ENCODE results near the gene AKT1. TPM values are rescaled to one million over a fixed set of nuclear protein-coding genes. Genes with fewer than 3 reads are reported as not detected.
"Not testable (repeated sequence)": the region's sequence is repeated elsewhere in the genome, so short reads cannot be mapped to it uniquely, and the experiment has no call there.

The AKT1 gene
- total RNA-seq, 1 donor, result 188 TPM

DNA sequence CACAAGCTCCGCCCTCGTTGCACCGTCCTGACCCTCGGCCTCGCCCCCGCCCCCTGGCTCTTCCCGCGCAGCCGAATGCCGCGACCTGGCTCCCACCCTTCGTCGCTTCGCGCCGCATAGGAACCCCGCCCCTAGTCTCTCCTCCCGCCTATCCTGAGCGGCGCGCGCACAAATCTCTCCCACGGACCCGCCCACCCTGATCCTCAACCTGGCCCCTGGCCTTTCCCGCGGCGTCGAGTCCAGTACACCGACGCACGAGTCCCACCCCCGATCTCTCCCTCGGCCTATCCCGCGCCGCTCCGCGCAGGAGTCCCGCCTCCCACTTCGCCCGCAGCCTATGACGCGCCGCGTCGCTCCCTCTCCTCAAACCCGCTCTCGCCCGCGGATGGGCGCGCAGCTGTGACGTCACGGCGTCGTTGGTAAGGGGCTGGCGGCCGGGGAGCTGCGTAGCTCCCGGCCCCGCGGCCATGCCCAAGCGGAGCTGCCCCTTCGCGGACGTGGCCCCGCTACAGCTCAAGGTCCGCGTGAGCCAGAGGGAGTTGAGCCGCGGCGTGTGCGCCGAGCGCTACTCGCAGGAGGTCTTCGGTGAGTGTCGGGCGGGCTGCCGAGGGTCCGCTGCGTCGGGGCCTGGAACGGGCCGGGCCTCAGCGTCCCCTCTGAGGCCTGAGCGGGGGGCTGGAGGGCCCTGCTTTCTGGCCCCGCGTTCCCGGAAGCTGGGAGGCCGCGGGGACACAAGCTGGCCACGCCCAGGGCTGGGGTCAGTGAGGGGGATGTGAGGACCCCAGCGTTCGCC lies 42.6 kb downstream of the AKT1 start, which contains the start of gene SIVA1:
Gene SIVA1 (plus strand): TSS at position 413 of the 793 bp plus-strand sequence. CDS start 55 bp downstream, at position 468.
- H3K27ac ChIP-seq (ENCODE audit: low read depth, low read length), result peak within 1 kb of the TSS; percentile 91
- peak within 1 kb of the TSS; percentile 97 for H3K4me2 ChIP-seq (ENCODE audit: insufficient read depth, low read length)
- no peaks in the 10 kb centered on the region for H3K9me3 ChIP-seq (ENCODE audit: low read depth, low read length)
- TF ChIP-seq, protein P1, sequence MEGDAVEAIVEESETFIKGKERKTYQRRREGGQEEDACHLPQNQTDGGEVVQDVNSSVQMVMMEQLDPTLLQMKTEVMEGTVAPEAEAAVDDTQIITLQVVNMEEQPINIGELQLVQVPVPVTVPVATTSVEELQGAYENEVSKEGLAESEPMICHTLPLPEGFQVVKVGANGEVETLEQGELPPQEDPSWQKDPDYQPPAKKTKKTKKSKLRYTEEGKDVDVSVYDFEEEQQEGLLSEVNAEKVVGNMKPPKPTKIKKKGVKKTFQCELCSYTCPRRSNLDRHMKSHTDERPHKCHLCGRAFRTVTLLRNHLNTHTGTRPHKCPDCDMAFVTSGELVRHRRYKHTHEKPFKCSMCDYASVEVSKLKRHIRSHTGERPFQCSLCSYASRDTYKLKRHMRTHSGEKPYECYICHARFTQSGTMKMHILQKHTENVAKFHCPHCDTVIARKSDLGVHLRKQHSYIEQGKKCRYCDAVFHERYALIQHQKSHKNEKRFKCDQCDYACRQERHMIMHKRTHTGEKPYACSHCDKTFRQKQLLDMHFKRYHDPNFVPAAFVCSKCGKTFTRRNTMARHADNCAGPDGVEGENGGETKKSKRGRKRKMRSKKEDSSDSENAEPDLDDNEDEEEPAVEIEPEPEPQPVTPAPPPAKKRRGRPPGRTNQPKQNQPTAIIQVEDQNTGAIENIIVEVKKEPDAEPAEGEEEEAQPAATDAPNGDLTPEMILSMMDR (IDR thresholded peaks at IDR 0.05; ENCODE audit: extremely low read depth, low read depth, low read length), result no peak
- H3K27me3 ChIP-seq (ENCODE audit: insufficient read depth, low read length), result no peaks in the 10 kb centered on the region
- peak within 1 kb of the TSS; percentile 98 for H2AFZ ChIP-seq (ENCODE audit: low read length)
- peaks cover 28% of the 10 kb centered on the region for H3K4me1 ChIP-seq (ENCODE audit: insufficient read depth, low read length)
- peaks cover 50% of the 10 kb centered on the region for H3K79me2 ChIP-seq (ENCODE audit: insufficient read depth, low read length)
- peaks cover 35% of the 10 kb centered on the region for H4K20me1 ChIP-seq (ENCODE audit: insufficient read depth, low read length)
- peaks cover 22% of the 10 kb centered on the region for H3K36me3 ChIP-seq (ENCODE audit: insufficient read depth, low read length)
- H3K4me3 ChIP-seq (ENCODE audit: insufficient read depth, low read length), result peak within 1 kb of the TSS; percentile 99
- peak; percentile 100 for DNase-seq (ENCODE audit: insufficient read length, low spot score, missing footprints)

DNA sequence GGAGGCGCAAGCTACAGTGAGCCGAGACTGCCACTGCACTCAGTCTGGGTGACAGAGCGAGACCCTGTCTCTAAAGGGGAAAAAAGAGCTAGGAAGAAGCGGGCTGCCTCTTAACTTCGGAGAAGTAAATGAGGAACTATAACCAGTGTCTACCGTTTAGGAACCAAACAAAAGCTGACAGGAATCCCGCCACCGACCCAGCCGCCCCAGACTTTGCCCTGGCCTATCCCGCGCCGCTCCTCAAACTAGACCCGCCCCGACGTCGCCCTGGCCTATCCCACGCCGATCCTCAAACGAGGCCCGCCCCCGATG lies 43.2 kb downstream of the AKT1 start:
- peaks cover 17% of the 10 kb centered on the region for H3K36me3 ChIP-seq (ENCODE audit: insufficient read depth, low read length)
- peaks cover 34% of the 10 kb centered on the region for H4K20me1 ChIP-seq (ENCODE audit: insufficient read depth, low read length)
- H3K4me3 ChIP-seq (ENCODE audit: insufficient read depth, low read length), result peak overlapping the region; percentile 99
- TF ChIP-seq, protein P1 (IDR thresholded peaks at IDR 0.05; ENCODE audit: extremely low read depth, low read depth, low read length), result no peak
- peak overlapping the region; percentile 58 for H3K27ac ChIP-seq (ENCODE audit: low read depth, low read length)
- H3K79me2 ChIP-seq (ENCODE audit: insufficient read depth, low read length), result peaks cover 45% of the 10 kb centered on the region
- peak overlapping the region; percentile 98 for H2AFZ ChIP-seq (ENCODE audit: low read length)
- DNase-seq (ENCODE audit: insufficient read length, low spot score, missing footprints), result peak; percentile 100
- peaks cover 28% of the 10 kb centered on the region for H3K4me1 ChIP-seq (ENCODE audit: insufficient read depth, low read length)
- H3K4me2 ChIP-seq (ENCODE audit: insufficient read depth, low read length), result peak overlapping the region; percentile 90
- no peaks in the 10 kb centered on the region for H3K27me3 ChIP-seq (ENCODE audit: insufficient read depth, low read length)
- no peaks in the 10 kb centered on the region for H3K9me3 ChIP-seq (ENCODE audit: low read depth, low read length)

DNA sequence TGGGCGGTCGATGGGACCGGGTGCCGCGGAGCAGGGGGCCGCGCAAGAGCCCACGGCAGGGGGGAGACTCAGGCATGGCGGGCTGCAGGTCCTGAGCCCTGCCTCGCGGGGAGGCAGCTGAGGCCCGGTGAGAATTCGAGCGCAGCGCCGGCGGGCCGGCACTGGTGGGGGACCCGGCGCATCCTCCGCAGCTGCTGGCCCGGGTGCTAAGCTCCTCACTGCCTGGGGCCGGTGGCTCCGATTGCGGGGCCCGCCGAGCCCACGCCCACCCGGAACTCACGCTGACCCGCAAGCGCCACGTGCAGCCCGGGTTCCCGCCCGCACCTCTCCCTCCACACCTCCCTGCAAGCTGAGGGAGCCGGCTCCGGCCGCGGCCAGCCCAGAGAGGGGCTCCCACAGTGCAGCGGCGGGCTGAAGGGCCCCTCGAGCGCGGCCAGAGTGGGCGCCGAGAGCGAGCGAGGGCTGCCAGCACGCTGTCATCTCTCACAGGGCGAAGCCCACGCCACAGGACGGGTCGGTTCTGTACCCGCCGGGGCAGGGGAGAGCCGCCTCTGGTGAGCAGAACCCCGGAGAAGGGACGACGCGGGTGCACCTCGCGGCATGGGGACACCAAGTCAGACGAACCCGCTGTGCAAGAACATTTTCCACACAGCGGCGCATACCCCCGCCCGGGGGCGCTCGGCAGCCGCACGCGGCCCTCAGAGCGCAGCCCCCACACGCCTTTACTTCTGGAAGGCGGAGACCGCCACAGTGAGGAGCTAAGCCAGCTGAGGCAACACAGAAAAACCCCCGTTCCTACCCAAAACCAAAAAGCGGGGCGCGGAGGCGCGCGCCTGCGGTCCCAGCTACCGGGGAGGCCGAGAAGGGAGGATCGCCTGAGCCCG lies 43.8 kb downstream of the AKT1 start:
- H3K4me3 ChIP-seq (ENCODE audit: insufficient read depth, low read length), result peak overlapping the region; percentile 99
- peaks cover 33% of the 10 kb centered on the region for H3K4me1 ChIP-seq (ENCODE audit: insufficient read depth, low read length)
- H3K27ac ChIP-seq (ENCODE audit: low read depth, low read length), result peak overlapping the region; percentile 58
- peaks cover 31% of the 10 kb centered on the region for H4K20me1 ChIP-seq (ENCODE audit: insufficient read depth, low read length)
- no peaks in the 10 kb centered on the region for H3K9me3 ChIP-seq (ENCODE audit: low read depth, low read length)
- H3K36me3 ChIP-seq (ENCODE audit: insufficient read depth, low read length), result peaks cover 12% of the 10 kb centered on the region
- peak overlapping the region; percentile 90 for H3K4me2 ChIP-seq (ENCODE audit: insufficient read depth, low read length)
- H2AFZ ChIP-seq (ENCODE audit: low read length), result peak overlapping the region; percentile 98
- H3K27me3 ChIP-seq (ENCODE audit: insufficient read depth, low read length), result no peaks in the 10 kb centered on the region
- TF ChIP-seq, protein P1 (IDR thresholded peaks at IDR 0.05; ENCODE audit: extremely low read depth, low read depth, low read length), result no peak
- H3K79me2 ChIP-seq (ENCODE audit: insufficient read depth, low read length), result peaks cover 39% of the 10 kb centered on the region
- DNase-seq (ENCODE audit: insufficient read length, low spot score, missing footprints), result peak; percentile 0

DNA sequence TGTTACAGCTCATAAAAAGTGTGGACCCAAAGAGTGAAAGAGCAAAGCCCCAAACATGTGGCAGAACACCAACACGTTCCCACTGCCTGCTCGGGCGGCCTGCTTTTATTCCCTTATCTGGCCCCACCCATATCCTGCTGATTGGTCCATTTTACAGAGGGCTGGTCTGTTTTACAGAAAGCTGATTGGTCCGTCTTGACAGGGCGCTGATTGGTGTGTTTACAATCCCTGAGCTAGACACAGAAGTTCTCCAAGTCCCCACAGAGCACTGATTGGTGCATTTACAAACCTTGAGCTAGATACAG lies 44.8 kb downstream of the AKT1 start:
- peaks cover 28% of the 10 kb centered on the region for H3K79me2 ChIP-seq (ENCODE audit: insufficient read depth, low read length)
- H3K9me3 ChIP-seq (ENCODE audit: low read depth, low read length); H3K27me3 ChIP-seq (ENCODE audit: insufficient read depth, low read length); H3K27ac ChIP-seq (ENCODE audit: low read depth, low read length); H3K4me2 ChIP-seq (ENCODE audit: insufficient read depth, low read length); H2AFZ ChIP-seq (ENCODE audit: low read length); H3K36me3 ChIP-seq (ENCODE audit: insufficient read depth, low read length); H3K4me3 ChIP-seq (ENCODE audit: insufficient read depth, low read length): not testable (repeated sequence)
- peak; percentile 21 for DNase-seq (ENCODE audit: insufficient read length, low spot score, missing footprints)
- H4K20me1 ChIP-seq (ENCODE audit: insufficient read depth, low read length), result peaks cover 21% of the 10 kb centered on the region
- H3K4me1 ChIP-seq (ENCODE audit: insufficient read depth, low read length), result peaks cover 41% of the 10 kb centered on the region

All from osteoblast (primary cell).